Naive thymus-derived CD4-positive, alpha-beta T cell (primary cell): ENCODE data around the gene CALML6. TPM values are rescaled to one million over a fixed set of nuclear protein-coding genes. Genes with fewer than 3 reads are reported as not detected.

Experiments
- ATAC-seq: fragments of 150-1000 bp; cut with Tn5 transposase; 2 replicates; pipeline ENCODE4 v1.10.0; 2021; ENCODE audit warnings: mild to moderate bottlenecking, moderate library complexity
- CTCF ChIA-PET: fragments of 350-600 bp; sonication (Branson Sonifier 250); formaldehyde crosslinking; loops from one replicate; lab custom pipeline; 2021; ENCODE audit warnings: antibody characterized with exemption; lab: Charles Lee
- POLR2A ChIA-PET: fragments of 350-600 bp; sonication (Branson Sonifier 250); formaldehyde crosslinking; loops from one replicate; lab custom pipeline; 2021; ENCODE audit warnings: antibody characterized with exemption, inconsistent platforms; lab: Charles Lee
- DNase-seq, 9 donors: peaks; one replicate each; pipeline versions ENCODE4 v3.0.0 to v3.0.0-alpha.2; 2020 to 2022; ENCODE audit warnings: mixed read lengths in 1 of 9
- H3K27ac ChIP-seq: one replicate; pipeline ENCODE4 v1.7.0; 2013; ENCODE audit warnings: mild to moderate bottlenecking, low read depth, low read length, moderate library complexity
- H3K27me3 ChIP-seq, 2 donors: one replicate each; pipeline ENCODE4 v1.7.0; 2013; ENCODE audit warnings: low read length in 2 of 2, mild to moderate bottlenecking in 2 of 2, moderate library complexity in 2 of 2; ENCODE audit not compliant: control insufficient read depth in 2 of 2, insufficient read depth in 2 of 2
- H3K36me3 ChIP-seq, 3 experiments: 1 replicate in 2 of 3; 2 replicates in 1 of 3; pipeline ENCODE4 v1.7.0; 2013; ENCODE audit warnings: low read length in 3 of 3, mild to moderate bottlenecking in 3 of 3, moderate library complexity in 1 of 3; ENCODE audit not compliant: insufficient read depth in 3 of 3, control insufficient read depth in 2 of 3
- H3K4me1 ChIP-seq, 2 donors: one replicate each; pipeline ENCODE4 v1.7.0; 2013; ENCODE audit warnings: low read length in 2 of 2, mild to moderate bottlenecking in 2 of 2, moderate library complexity in 1 of 2; ENCODE audit not compliant: control insufficient read depth in 2 of 2, insufficient read depth in 2 of 2
- H3K4me3 ChIP-seq: 2 replicates; pipeline ENCODE4 v1.7.0; 2013; ENCODE audit warnings: mild to moderate bottlenecking, low read length
- H3K9me3 ChIP-seq, 3 experiments: 1 replicate in 2 of 3; 2 replicates in 1 of 3; pipeline ENCODE4 v1.7.0; 2013; ENCODE audit warnings: low read length in 3 of 3; ENCODE audit not compliant: control insufficient read depth in 2 of 3
- H3K27ac Mint-ChIP-seq, 9 donors: one replicate each; pipeline ENCODE4 v1.8.0; 2020 to 2022; ENCODE audit warnings: mixed read lengths in 9 of 9, mild to moderate bottlenecking in 8 of 9, moderate library complexity in 5 of 9, inconsistent platforms in 2 of 9
- H3K27me3 Mint-ChIP-seq, 5 donors: one replicate each; pipeline ENCODE4 v1.8.0; 2021 to 2022; ENCODE audit warnings: mixed read lengths in 5 of 5, mild to moderate bottlenecking in 1 of 5
- H3K36me3 Mint-ChIP-seq, 5 donors: one replicate each; pipeline ENCODE4 v1.8.0; 2020 to 2022; ENCODE audit warnings: mixed read lengths in 5 of 5, mild to moderate bottlenecking in 3 of 5, inconsistent platforms in 1 of 5
- H3K4me1 Mint-ChIP-seq, 7 donors: one replicate each; pipeline ENCODE4 v1.8.0; 2020 to 2022; ENCODE audit warnings: mixed read lengths in 7 of 7, mild to moderate bottlenecking in 3 of 7, inconsistent platforms in 1 of 7
- H3K4me3 Mint-ChIP-seq, 10 donors: one replicate each; pipeline ENCODE4 v1.8.0; 2020 to 2022; ENCODE audit warnings: mild to moderate bottlenecking in 10 of 10, mixed read lengths in 10 of 10, moderate library complexity in 6 of 10, inconsistent platforms in 2 of 10
- H3K9me3 Mint-ChIP-seq, 11 donors: one replicate each; pipeline ENCODE4 v1.8.0; 2020 to 2022; ENCODE audit warnings: mixed read lengths in 11 of 11, mild to moderate bottlenecking in 4 of 11, inconsistent platforms in 1 of 11, moderate library complexity in 1 of 11
- intact Hi-C, 2 donors: fragments of 100-400 bp; cut with micrococcal nuclease; formaldehyde crosslinking; loops; one replicate each; pipeline ENCODE4 v1.15.1; 2023
- polyA plus RNA-seq, 2 donors: library from polyadenylated mRNA; unstranded; fragments of 300-500 nt; fragmentation: Illumina TruSeq; gene quantifications; one replicate each; pipeline ENCODE4 v1.2.3, GENCODE V29; 2021
- total RNA-seq, 6 experiments: library from RNA in 5 of 6; stranded (reverse) in 5 of 6; gene quantifications; 1 replicate in 5 of 6; 2 replicates in 1 of 6; pipeline ENCODE4 v1.2.3 and lab custom pipeline; 2021 to 2026

Gene CALML6
- total and polyA plus RNA-seq, 7 experiments from 2014 or later: 0.94 to 2.5 (median 1.4) TPM; not detected in 3

DNA sequence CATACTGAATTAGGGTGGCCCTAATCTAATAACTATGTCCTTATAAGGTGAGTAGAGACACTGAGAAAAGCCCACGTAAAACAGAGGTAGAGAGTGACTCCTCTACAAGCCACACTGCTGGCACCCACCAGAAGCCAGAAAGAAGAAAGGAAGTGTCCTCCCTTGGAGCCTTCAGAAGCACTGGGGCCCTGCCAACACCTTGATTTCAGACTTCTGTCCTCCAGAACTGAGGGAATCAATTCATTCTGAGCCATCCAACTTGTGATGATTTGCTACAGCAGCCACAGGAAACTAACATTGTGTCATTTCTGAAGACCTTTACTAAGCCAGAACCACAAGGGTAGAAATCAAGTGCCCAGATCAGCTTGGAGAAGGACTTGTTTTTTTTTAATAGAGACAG, 39.1 kb upstream of the CALML6 start:
- peak overlapping the region; percentile 10 for H3K27ac ChIP-seq
- peaks cover 39 to 61% of the 10 kb centered on the region in 2 donors for H3K4me1 ChIP-seq
- H3K36me3 ChIP-seq: peaks cover 0 to 30% (median 4%) of the 10 kb centered on the region in 3 experiments
- Mint-ChIP-seq H3K27me3 (no peaks in the 10 kb centered on the region), H3K4me3 (peak overlapping the region in 9 of 10 donors; percentile 16 to 78 (median 53)), H3K9me3 (peaks cover 0 to 3% (median 0%) of the 10 kb centered on the region in 11 donors), H3K4me1 (peaks cover 52 to 88% (median 80%) of the 10 kb centered on the region in 7 donors), H3K36me3 (peaks cover 8 to 36% (median 21%) of the 10 kb centered on the region in 5 donors), H3K27ac (peak overlapping the region; percentile 26 to 82 (median 48))
- no peak for ATAC-seq
- H3K4me3 ChIP-seq: no peak overlapping the region
- DNase-seq: no peak
- H3K9me3 ChIP-seq: no peaks in the 10 kb centered on the region
- H3K27me3 ChIP-seq: no peaks in the 10 kb centered on the region
- POLR2A ChIA-PET: interaction anchor here (0.6 kb wide), 1 partner anchor 36 kb away, joined by 3 read pairs; no protein-coding TSS in a partner anchor
- intact Hi-C loops: no loop called here
- CTCF ChIA-PET: no interaction called here

DNA sequence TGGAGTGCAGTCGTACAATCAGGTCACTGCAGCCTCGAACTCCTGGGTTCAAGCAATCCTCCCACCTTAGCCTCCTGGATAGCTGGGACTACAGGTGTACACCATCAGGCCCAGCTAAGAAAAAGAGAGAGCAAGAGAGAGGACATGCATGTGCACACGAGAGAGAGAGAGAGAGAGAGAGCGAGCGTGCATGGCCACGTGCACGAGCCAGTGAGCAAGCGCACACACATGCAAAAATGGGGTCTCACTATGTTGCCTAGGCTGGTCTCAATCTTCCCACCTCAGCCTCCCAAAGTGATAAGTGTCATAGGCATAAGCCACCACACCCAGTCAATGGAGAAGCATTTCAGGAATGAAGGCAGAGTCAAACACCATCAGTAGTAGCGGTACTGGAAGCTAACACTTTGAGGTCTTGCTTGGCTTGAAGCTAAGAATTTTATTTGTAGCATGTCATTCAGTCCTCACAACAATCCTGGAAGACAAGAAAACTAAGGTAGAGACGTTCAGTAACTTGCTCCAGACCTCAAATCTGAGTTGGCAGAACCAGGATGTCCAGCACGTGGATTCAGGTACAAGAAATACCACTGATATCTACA, 38.6 kb upstream of the CALML6 start:
- Mint-ChIP-seq H3K27me3 (no peaks in the 10 kb centered on the region), H3K4me3 (peak overlapping the region in 9 of 10 donors; percentile 5 to 78 (median 53)), H3K4me1 (peaks cover 54 to 88% (median 80%) of the 10 kb centered on the region in 7 donors), H3K27ac (peak overlapping the region; percentile 32 to 74 (median 48)), H3K36me3 (peaks cover 8 to 40% (median 19%) of the 10 kb centered on the region in 5 donors), H3K9me3 (peaks cover 0 to 3% (median 0%) of the 10 kb centered on the region in 11 donors)
- Histone ChIP-seq H3K4me3 (no peak overlapping the region), H3K36me3 (peaks cover 0 to 30% (median 4%) of the 10 kb centered on the region in 3 experiments), H3K27ac (peak overlapping the region; percentile 10), H3K9me3 (no peaks in the 10 kb centered on the region), H3K27me3 (no peaks in the 10 kb centered on the region), H3K4me1 (peaks cover 39 to 61% of the 10 kb centered on the region in 2 donors)
- ChIA-PET POLR2A (no interaction called here), CTCF (interaction anchor here (0.7 kb wide), 1 partner anchor 33 kb away, joined by 4 read pairs; no protein-coding TSS in a partner anchor)
- DNase-seq (no peak), ATAC-seq (no peak)
- intact Hi-C loops: no loop called here

GRCh38 chr1:1877865-1878436, 37.1 kb upstream of the CALML6 start:
- no peaks in the 10 kb centered on the region for H3K27me3 ChIP-seq
- peaks cover 0 to 27% (median 4%) of the 10 kb centered on the region in 3 experiments for H3K36me3 ChIP-seq
- H3K27ac ChIP-seq: no peak overlapping the region
- H3K4me1 ChIP-seq: peaks cover 47 to 57% of the 10 kb centered on the region in 2 donors
- intact Hi-C loops: no loop called here
- H3K9me3 ChIP-seq: no peaks in the 10 kb centered on the region
- no peaks in the 10 kb centered on the region for H3K9me3 Mint-ChIP-seq
- peaks cover 8 to 36% (median 15%) of the 10 kb centered on the region in 5 donors for H3K36me3 Mint-ChIP-seq
- DNase-seq (no peak), ATAC-seq (no peak)
- H3K27me3 Mint-ChIP-seq: no peaks in the 10 kb centered on the region
- peak overlapping the region in 5 of 10 donors; percentile 0 to 73 (median 18) for H3K4me3 Mint-ChIP-seq
- H3K4me1 Mint-ChIP-seq: peaks cover 50 to 88% (median 79%) of the 10 kb centered on the region in 7 donors
- ChIA-PET POLR2A (interaction anchor here (0.6 kb wide), 1 partner anchor 12 kb away, joined by 3 read pairs; no protein-coding TSS in a partner anchor), CTCF (no interaction called here)
- peak overlapping the region in 5 of 9 donors; percentile 12 to 37 (median 29) for H3K27ac Mint-ChIP-seq
- H3K4me3 ChIP-seq: no peak overlapping the region

DNA sequence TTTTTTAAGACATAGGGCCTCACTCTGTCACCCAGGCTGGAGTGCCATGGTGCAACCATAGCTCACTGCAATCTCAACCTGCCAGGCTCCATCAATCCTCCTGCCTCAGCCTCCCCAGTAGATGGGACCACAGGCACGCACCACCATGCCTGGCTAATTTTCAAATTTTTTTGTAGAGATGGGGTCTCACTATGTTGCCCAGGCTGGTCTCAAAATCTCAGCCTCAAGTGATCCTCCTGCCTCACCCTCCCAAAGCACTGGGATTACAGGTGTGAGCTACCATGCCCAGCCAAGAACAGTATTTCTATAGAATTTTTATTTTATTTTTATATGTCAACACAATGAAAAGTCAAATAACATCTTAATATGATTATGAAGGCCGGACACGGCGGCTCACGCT, 35.1 kb upstream of the CALML6 start:
- peaks cover 44 to 53% of the 10 kb centered on the region in 2 donors for H3K4me1 ChIP-seq
- DNase-seq (no peak), ATAC-seq (no peak)
- peaks cover 8 to 35% (median 13%) of the 10 kb centered on the region in 5 donors for H3K36me3 Mint-ChIP-seq
- H3K9me3 ChIP-seq: no peaks in the 10 kb centered on the region
- peaks cover 0 to 27% (median 0%) of the 10 kb centered on the region in 3 experiments for H3K36me3 ChIP-seq
- H3K4me3 Mint-ChIP-seq: peak overlapping the region in 4 of 10 donors; percentile 17 to 39 (median 24)
- H3K9me3 Mint-ChIP-seq: no peaks in the 10 kb centered on the region
- ChIA-PET POLR2A (interaction anchor here (0.7 kb wide), 1 partner anchor 49 kb away, joined by 4 read pairs; no protein-coding TSS in a partner anchor), CTCF (interaction anchor here (0.9 kb wide), 1 partner anchor 113 kb away, joined by 3 read pairs; no protein-coding TSS in a partner anchor)
- peak overlapping the region in 2 of 9 donors; percentile 48 to 60 for H3K27ac Mint-ChIP-seq
- H3K4me1 Mint-ChIP-seq: peaks cover 61 to 92% (median 74%) of the 10 kb centered on the region in 7 donors
- intact Hi-C loops: no loop called here
- no peaks in the 10 kb centered on the region for H3K27me3 Mint-ChIP-seq
- H3K4me3 ChIP-seq: no peak overlapping the region
- no peak overlapping the region for H3K27ac ChIP-seq
- no peaks in the 10 kb centered on the region for H3K27me3 ChIP-seq

DNA sequence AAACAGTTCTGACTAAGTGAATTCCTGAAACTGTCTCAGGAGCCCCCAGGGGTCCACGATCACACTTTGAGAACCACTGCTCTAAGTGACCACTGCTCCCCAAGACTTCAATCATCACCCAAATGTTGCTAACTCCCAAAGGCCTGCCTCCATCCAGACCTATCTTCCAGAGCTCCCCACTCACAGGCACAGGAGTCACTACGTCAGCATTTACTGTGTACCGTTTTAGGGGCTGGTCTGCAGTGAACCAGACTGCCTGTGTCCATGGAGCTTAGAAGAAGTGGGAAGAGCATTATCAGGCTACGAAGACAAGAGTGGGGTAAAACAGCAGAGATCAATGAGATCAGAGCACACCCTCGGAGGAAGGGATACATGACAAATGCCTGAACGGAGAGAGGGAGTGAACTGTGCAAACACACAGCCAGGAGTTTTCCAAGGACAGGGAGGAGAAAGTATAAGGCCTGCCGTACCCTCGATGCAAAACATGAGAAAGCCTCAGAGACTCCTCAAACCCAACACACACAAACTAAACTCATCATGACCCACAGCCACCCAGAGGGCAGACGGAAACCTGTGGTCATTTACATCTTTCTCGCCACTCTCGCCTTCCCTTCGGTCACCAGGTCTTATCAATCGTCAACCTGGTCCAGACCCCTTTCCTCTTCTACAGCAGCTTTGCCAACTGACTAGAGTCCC, 34.3 kb upstream of the CALML6 start:
- ChIA-PET CTCF (no interaction called here), POLR2A (no interaction called here)
- no peak overlapping the region for H3K4me3 ChIP-seq
- H3K27ac ChIP-seq: no peak overlapping the region
- no peak for ATAC-seq
- Mint-ChIP-seq H3K4me3 (peak overlapping the region in 9 of 10 donors; percentile 12 to 71 (median 61)), H3K4me1 (peaks cover 58 to 85% (median 65%) of the 10 kb centered on the region in 7 donors), H3K9me3 (no peaks in the 10 kb centered on the region), H3K27me3 (no peaks in the 10 kb centered on the region), H3K36me3 (peaks cover 8 to 28% (median 13%) of the 10 kb centered on the region in 5 donors), H3K27ac (peak overlapping the region in 8 of 9 donors; percentile 13 to 74 (median 42))
- no peaks in the 10 kb centered on the region for H3K27me3 ChIP-seq
- peaks cover 0 to 19% (median 0%) of the 10 kb centered on the region in 3 experiments for H3K36me3 ChIP-seq
- H3K4me1 ChIP-seq: peaks cover 45% of the 10 kb centered on the region in 2 donors
- no peaks in the 10 kb centered on the region for H3K9me3 ChIP-seq
- no peak for DNase-seq
- intact Hi-C loops: no loop called here

GRCh38 chr1:1881727-1882126, 33.3 kb upstream of the CALML6 start:
- peak overlapping the region in 7 of 9 donors; percentile 13 to 74 (median 39) for H3K27ac Mint-ChIP-seq
- H3K27me3 Mint-ChIP-seq: no peaks in the 10 kb centered on the region
- H3K9me3 Mint-ChIP-seq: no peaks in the 10 kb centered on the region
- peaks cover 0 to 9% (median 0%) of the 10 kb centered on the region in 3 experiments for H3K36me3 ChIP-seq
- ChIA-PET POLR2A (interaction anchor here (0.7 kb wide), 1 partner anchor 473 kb away, joined by 3 read pairs; no protein-coding TSS in a partner anchor), CTCF (no interaction called here)
- no peaks in the 10 kb centered on the region for H3K27me3 ChIP-seq
- intact Hi-C loops: no loop called here
- ATAC-seq: peak; percentile 22
- peaks cover 39 to 52% of the 10 kb centered on the region in 2 donors for H3K4me1 ChIP-seq
- H3K9me3 ChIP-seq: no peaks in the 10 kb centered on the region
- H3K36me3 Mint-ChIP-seq: peaks cover 4 to 20% (median 10%) of the 10 kb centered on the region in 5 donors
- peaks cover 55 to 83% (median 64%) of the 10 kb centered on the region in 7 donors for H3K4me1 Mint-ChIP-seq
- H3K4me3 ChIP-seq: no peak overlapping the region
- no peak overlapping the region for H3K27ac ChIP-seq
- DNase-seq: no peak
- peak overlapping the region in 7 of 10 donors; percentile 19 to 73 (median 61) for H3K4me3 Mint-ChIP-seq
